Activated CD4-positive, alpha-beta T cell treated with anti-CD3 and anti-CD28 coated beads, Interleukin-10, Interleukin-2, amounts not matched to agents 100 ng/mL and 50 ng/mL, durations not matched to agents 16 hours and 8 hours (primary cell): Measurements from ENCODE around the gene CATSPERZ.
A peak's percentile ranks its signal among the peaks of the same experiment; 100 is the strongest.
"Not testable (repeated sequence)": the region's sequence is repeated elsewhere in the genome, so short reads cannot be mapped to it uniquely, and the experiment has no call there.

Experiments
- DNase-seq: peaks from one replicate; pipeline ENCODE4 v3.0.0-alpha.2; 2020

The CATSPERZ gene

DNA sequence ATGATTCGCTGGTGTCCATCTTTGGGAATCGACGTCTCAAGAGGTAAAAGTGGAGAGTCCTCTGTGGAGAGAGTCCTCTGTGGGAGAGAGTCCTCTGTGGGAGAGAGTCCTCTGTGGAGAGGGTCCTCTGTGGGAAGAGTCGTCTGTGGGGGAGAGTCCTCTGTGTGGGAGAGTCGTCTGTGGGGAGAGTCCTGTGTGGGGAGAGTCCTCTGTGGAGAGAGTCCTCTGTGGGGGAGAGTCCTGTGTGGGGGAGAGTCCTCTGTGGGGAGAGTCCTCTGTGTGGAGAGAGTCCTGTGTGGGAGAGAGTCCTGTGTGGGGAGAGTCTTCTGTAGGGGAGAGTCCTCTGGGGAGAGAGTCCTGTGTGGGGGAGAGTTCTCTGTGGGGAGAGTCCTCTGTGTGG lies 20.9 kb downstream of the CATSPERZ start:
- no peak for DNase-seq

- DNase-seq: no peak
Measured at GRCh38 chr11:64321533-64321932, 21.4 kb downstream of the CATSPERZ start.

DNA sequence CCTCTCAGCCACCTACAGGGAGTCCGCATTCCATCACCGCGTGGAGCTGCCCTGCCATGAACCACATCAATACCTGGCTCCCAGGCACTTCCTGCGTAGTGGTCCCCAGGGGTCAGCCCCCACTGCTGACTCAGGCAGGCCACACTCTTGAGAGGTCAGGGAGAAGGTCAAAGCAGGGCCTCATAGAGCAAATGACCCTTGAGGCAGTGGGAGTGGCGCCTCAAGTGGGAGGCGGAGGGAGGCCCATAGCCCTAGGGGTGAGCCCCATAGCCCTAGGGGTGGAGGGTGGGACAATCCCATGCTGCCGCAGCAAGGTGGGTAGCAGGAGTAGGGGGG lies 22.7 kb downstream of the CATSPERZ start:
- DNase-seq: no peak

DNA sequence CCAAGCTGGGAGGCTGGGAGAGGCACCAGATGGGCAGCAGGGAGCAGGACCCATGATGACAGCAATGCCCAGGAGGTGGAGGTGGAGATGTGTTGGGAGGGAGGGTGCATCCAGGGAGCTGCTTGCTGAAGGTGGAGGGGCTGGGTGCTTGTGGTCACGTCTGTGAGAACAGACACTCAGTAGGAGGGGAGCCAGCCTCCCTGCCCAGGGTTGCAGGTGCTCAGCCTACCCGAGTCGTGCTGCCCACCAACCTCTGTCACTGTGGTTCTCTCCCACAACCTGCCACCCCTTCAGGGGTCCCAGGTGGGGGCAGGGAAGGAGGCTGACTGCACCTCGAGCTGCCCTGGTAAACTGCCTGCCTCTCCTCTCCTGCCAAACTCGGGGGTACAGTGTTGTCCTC lies 23.2 kb downstream of the CATSPERZ start:
- DNase-seq: no peak

- DNase-seq: not testable (repeated sequence)
Measured at GRCh38 chr11:64323984-64324383, 23.8 kb downstream of the CATSPERZ start.

DNA sequence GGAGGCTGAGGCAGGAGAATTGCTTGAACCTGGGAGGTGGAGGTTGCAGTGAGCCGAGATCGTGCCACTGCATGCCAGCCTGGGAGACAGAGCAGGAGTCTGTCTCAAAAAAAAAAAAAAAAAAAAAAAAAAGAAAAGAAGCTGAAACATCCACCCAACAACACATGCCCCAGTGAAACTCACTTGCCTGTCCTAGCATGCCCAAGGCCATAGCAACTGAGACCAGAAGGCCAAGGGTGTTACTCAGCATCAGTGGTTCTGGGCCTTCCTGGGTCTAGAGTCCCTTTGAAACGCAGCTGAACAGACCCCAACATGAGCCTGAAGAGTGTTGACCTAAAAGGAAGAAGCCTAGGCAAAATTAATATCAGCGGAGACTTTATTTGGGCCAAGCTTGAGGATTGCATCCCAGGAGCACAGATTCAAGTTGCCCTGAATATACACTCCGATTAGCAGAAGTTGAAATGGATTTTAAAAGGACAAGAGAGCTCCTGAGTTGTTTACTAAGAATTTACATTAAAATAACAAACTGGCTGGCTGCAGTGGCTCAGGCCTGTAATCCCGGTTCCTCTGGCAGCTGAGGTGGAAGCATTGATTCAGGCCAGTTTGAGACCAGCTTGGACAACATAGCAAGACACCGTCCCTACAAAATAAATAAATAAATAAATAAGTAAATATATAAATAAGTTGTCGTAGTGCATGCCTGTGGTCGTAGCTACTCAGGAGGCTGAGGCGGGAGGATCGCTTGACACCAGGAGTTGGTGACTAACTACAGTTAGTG lies 24.7 kb downstream of the CATSPERZ start:
- no peak for DNase-seq

DNA sequence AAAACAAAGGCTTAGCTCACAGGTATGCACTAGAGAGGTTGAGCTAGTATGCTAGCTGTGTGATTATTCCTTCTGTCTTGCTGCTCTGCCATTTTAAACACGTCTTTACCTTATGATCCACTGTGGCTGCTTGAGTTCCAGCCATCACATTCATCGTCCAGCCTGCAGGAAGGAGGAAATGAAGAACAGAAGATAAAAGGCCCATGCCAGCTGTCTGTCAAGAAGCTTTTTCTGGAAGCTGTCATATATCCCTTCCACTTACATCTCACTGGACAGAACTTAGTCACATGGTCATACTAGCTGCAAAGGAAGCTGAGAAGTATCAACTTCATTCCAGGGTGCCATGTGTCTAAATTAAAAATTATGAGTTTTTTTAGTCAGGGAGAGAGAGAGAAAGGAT lies 27.2 kb downstream of the CATSPERZ start:
- no peak for DNase-seq

DNA sequence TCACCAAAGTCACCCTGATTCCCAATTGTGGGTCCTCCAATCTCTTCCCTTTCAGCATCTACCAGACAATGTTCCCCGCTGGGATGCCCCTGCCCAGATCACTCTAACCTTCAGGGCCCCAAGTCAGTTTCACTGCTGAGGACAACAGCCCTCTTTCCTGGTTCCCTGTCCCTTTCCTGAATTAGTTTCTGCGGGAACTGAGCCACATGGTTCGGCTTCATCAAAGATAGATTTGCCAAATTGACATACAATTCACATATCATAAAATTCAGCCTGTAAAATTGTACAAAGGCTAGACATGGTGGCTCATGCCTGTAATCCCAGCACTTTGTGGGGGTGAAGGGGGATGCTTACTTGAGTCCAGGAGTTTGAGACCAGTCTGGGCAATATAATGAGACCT lies 27.8 kb downstream of the CATSPERZ start:
- no peak for DNase-seq

DNA sequence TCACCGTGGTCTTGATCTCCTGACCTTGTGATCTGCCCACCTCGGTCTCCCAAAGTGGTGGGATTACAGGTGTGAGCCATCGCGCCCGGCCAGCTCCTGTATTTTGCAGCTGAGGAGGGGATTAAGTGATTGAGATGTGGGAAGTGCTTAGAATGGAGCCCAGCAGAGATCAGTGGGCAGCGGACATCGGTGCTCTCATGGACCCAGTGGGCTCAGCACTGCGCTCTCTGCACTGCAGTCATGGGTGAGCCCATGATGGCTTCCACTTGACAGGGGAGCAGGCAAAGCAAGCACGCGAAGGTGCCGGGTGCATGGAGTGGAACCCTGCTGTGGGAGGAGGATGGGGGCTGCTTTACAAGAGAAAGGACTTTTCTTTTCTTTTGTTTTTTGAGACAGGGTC lies 30.7 kb downstream of the CATSPERZ start:
- no peak for DNase-seq

GRCh38 chr11:64331569-64332371 lies 31.6 kb downstream of the CATSPERZ start:
- peak; percentile 94 for DNase-seq

DNA sequence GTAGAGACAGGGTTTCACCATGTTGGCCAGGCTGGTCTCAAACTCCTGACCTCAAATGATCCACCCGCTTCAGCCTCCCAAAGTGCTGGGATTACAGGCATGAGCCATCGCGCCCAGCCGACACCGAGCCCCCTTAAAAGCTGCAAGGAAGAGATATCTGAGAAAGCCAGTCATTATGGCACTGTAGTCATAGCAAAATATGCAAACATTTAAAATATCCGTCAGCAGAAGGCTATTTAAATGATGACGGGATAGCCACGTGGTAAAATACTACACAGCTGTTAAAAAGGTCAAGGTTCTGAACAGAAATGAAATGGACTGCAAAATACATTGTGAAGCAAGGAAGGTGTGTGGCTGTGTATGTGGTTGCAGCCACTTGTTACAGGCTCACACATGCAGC lies 33.4 kb downstream of the CATSPERZ start:
- no peak for DNase-seq

GRCh38 chr11:64334764-64335735 lies 34.9 kb downstream of the CATSPERZ start:
- peak; percentile 80 for DNase-seq

- no peak for DNase-seq
Measured at GRCh38 chr11:64337538-64338249, 37.5 kb downstream of the CATSPERZ start.

DNA sequence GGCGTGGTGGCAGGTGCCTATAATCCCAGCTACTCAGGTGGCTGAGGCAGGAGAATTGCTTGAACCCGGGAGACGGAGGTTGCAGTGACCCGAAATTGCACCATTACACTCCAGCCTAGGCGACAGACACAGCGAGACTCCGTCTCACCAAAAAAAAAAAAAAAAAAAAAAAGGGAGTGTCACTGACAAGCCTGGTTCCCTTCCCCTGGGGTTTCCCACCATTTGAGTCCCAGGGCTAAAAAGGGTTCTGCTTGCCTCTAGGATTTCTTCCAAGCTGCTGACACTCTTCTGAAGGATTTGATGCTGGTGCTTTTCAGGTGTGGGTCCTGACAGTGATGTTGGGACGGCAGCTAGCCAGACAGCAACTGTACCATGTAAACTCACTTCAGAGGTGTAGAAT lies 38.6 kb downstream of the CATSPERZ start:
- DNase-seq: no peak

- no peak for DNase-seq
Measured at GRCh38 chr11:64339286-64339685, 39.1 kb downstream of the CATSPERZ start.

- DNase-seq: peak; percentile 93
Measured at GRCh38 chr11:64339754-64340408, 39.7 kb downstream of the CATSPERZ start, which contains the start of gene CCDC88B. Gene CCDC88B, plus strand, starts transcription at chr11:64340204. Its CDS starts 63 bp downstream, at chr11:64340267.

DNA sequence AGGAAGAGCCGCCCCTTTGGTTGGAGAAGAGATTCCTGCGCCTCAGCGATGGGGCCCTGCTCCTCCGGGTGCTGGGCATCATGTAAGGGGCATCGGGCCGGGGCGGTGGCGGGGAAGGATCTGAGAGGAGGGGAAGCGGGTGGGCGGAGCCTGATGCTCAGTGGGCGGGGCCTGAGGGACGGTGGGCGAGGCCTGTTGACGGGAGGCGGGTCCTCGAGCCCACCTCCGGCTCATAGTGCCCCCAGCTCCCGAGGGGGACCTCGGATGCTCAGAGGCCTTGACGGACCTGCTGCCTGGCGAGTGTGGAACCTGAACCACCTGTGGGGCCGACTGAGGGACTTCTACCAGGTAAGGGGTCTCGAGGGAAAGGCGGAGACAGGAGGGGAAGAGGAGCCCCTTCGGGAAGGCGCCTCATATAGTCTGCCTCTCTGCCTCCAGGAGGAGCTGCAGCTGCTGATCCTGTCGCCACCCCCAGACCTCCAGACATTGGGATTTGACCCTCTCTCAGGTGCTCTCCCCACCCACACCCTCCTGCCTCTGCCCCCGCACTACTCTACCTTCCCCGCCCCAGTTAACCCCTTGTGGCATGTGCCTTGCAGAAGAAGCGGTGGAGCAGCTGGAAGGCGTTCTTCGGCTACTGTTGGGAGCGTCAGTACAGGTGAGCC lies 40.6 kb downstream of the CATSPERZ start:
- peak; percentile 85 for DNase-seq

- no peak for DNase-seq
Measured at GRCh38 chr11:64341429-64341828, 41.3 kb downstream of the CATSPERZ start.

GRCh38 chr11:64341851-64342791 lies 42.0 kb downstream of the CATSPERZ start:
- DNase-seq: peak; percentile 94
